GM21390 (cell line): ENCODE measurements around the gene DUSP19.

ENCODE experiments used
- ATAC-seq: cut with Tn5 transposase; IDR thresholded peaks from one replicate; pipeline ENCODE4 v1.9.1; 2021; ENCODE audit not compliant: unreplicated experiment

DUSP19 gene

GRCh38 chr2:183063083-183063482 is 15.5 kb upstream of the DUSP19 start:
- ATAC-seq, result peak; percentile 65

GRCh38 chr2:183068561-183068960 is 10.0 kb upstream of the DUSP19 start:
- ATAC-seq, result no peak

- ATAC-seq, result no peak
Measured at GRCh38 chr2:183069174-183069573, 9.4 kb upstream of the DUSP19 start.

GRCh38 chr2:183070942-183071844 is 7.4 kb upstream of the DUSP19 start:
- no peak for ATAC-seq

GRCh38 chr2:183072177-183072576 is 6.4 kb upstream of the DUSP19 start:
- ATAC-seq, result no peak

GRCh38 chr2:183078163-183078463 is 434 bp upstream of the DUSP19 start:
- no peak for ATAC-seq

- peak; percentile 21 for ATAC-seq
Measured at GRCh38 chr2:183079139-183079775, 710 bp downstream of the DUSP19 start.

- ATAC-seq, result no peak
Measured at GRCh38 chr2:183081911-183082310, 3.4 kb downstream of the DUSP19 start.

- no peak for ATAC-seq
Measured at GRCh38 chr2:183088061-183088460, 9.5 kb downstream of the DUSP19 start.

- peak; percentile 46 for ATAC-seq
Measured at GRCh38 chr2:183089192-183089851, 10.8 kb downstream of the DUSP19 start.

- ATAC-seq, result no peak
Measured at GRCh38 chr2:183091318-183091953, 12.9 kb downstream of the DUSP19 start.

GRCh38 chr2:183091954-183092345 is 13.4 kb downstream of the DUSP19 start:
- ATAC-seq, result no peak

GRCh38 chr2:183093857-183094657 is 15.5 kb downstream of the DUSP19 start:
- ATAC-seq, result peak; percentile 75

GRCh38 chr2:183105402-183106134 is 27.0 kb downstream of the DUSP19 start:
- no peak for ATAC-seq

GRCh38 chr2:183112577-183112976 is 34.0 kb downstream of the DUSP19 start:
- ATAC-seq, result no peak

- ATAC-seq, result no peak
Measured at GRCh38 chr2:183113630-183114029, 35.1 kb downstream of the DUSP19 start.

GRCh38 chr2:183117226-183117625 is 38.7 kb downstream of the DUSP19 start:
- ATAC-seq, result no peak

- no peak for ATAC-seq
Measured at GRCh38 chr2:183123117-183123958, 44.8 kb downstream of the DUSP19 start.

- ATAC-seq, result peak; percentile 38
Measured at GRCh38 chr2:183123959-183124221, 45.3 kb downstream of the DUSP19 start.
